HepG2 (cell line): Measurements from ENCODE around the gene PALMD. TPM values are rescaled to one million over a fixed set of nuclear protein-coding genes. Genes with fewer than 3 reads are reported as not detected.

Experiments
- DRAP1 ChIP-seq: IDR thresholded peaks from 2 replicates; pipeline ENCODE4 v1.6.1; 2016; ENCODE audit warnings: missing genetic modification reagents, missing compliant biosample characterization
- FOSL1 ChIP-seq: sonication (generic); formaldehyde crosslinking; IDR thresholded peaks from 2 replicates; pipeline ENCODE4 v1.9.0; 2021; ENCODE audit warnings: missing genetic modification reagents, borderline replicate concordance
- HOXA9 ChIP-seq: sonication (generic); formaldehyde crosslinking; IDR thresholded peaks from 2 replicates; pipeline ENCODE4 v1.8.1; 2022; ENCODE audit warnings: missing genetic modification reagents, mild to moderate bottlenecking, moderate library complexity, borderline replicate concordance
- KLF11 ChIP-seq: IDR thresholded peaks from 2 replicates; pipeline ENCODE4 v1.6.1; 2016; ENCODE audit warnings: missing compliant biosample characterization
- MNT ChIP-seq: fragments of 450-650 bp; IDR thresholded peaks from 2 replicates; pipeline ENCODE4 v1.6.1; 2016
- MTA1 ChIP-seq: sonication (generic); formaldehyde crosslinking; IDR thresholded peaks from 2 replicates; pipeline ENCODE4 v1.4.0; 2020; ENCODE audit warnings: missing genetic modification reagents, mild to moderate bottlenecking, borderline replicate concordance
- MTF2 ChIP-seq: sonication (generic); formaldehyde crosslinking; IDR thresholded peaks from 2 replicates; pipeline ENCODE4 v1.5.0; 2020; ENCODE audit warnings: missing genetic modification reagents, borderline replicate concordance
- MYC ChIP-seq: sonication (generic); formaldehyde crosslinking; IDR thresholded peaks from 2 replicates; pipeline ENCODE4 v1.9.0; 2021; ENCODE audit warnings: missing genetic modification reagents, borderline replicate concordance
- NFRKB ChIP-seq: fragments of 450-650 bp; IDR thresholded peaks from 2 replicates; pipeline ENCODE4 v1.6.1; 2017
- NR3C1 ChIP-seq: sonication (generic); formaldehyde crosslinking; IDR thresholded peaks from 2 replicates; pipeline ENCODE4 v1.4.0; 2020; ENCODE audit warnings: missing genetic modification reagents
- PAX8 ChIP-seq: sonication (generic); formaldehyde crosslinking; IDR thresholded peaks from 2 replicates; pipeline ENCODE4 v1.8.0; 2022; ENCODE audit warnings: mild to moderate bottlenecking, missing genetic modification reagents, borderline replicate concordance
- PLRG1 ChIP-seq: fragments of 450-650 bp; conservative IDR thresholded peaks from 2 replicates; pipeline ENCODE4 v1.6.1; 2016
- POLR2G ChIP-seq: fragments of 200-400 bp; formaldehyde crosslinking; IDR thresholded peaks from 2 replicates; pipeline ENCODE4 v1.6.1; 2018; ENCODE audit warnings: mild to moderate bottlenecking, low read depth, low read length, moderate library complexity
- PRDM4 ChIP-seq: sonication (generic); formaldehyde crosslinking; IDR thresholded peaks from 2 replicates; pipeline ENCODE4 v1.9.0; 2021; ENCODE audit warnings: missing genetic modification reagents, borderline replicate concordance
- REL ChIP-seq: sonication (generic); formaldehyde crosslinking; conservative IDR thresholded peaks from 2 replicates; pipeline ENCODE4 v1.8.0; 2022; ENCODE audit warnings: mild to moderate bottlenecking, missing genetic modification reagents, moderate library complexity
- RFXAP ChIP-seq: sonication (generic); formaldehyde crosslinking; IDR thresholded peaks from 2 replicates; pipeline ENCODE4 v1.4.0; 2020; ENCODE audit warnings: missing genetic modification reagents, borderline replicate concordance
- SIX4 ChIP-seq: sonication (generic); formaldehyde crosslinking; IDR thresholded peaks from 2 replicates; pipeline ENCODE4 v1.4.0; 2020; ENCODE audit warnings: missing genetic modification reagents
- SMARCC2 ChIP-seq: fragments of 450-650 bp; IDR thresholded peaks from 2 replicates; pipeline ENCODE4 v1.6.1; 2017; ENCODE audit warnings: antibody characterized with exemption, mild to moderate bottlenecking
- TAF1 ChIP-seq: sonication (generic); formaldehyde crosslinking; IDR thresholded peaks from 2 replicates; pipeline ENCODE4 v1.4.0; 2020; ENCODE audit warnings: missing genetic modification reagents
- TCF7L2 ChIP-seq: IDR thresholded peaks from 2 replicates; pipeline ENCODE4 v1.6.1; 2011; ENCODE audit warnings: mild to moderate bottlenecking, low read depth, low read length, moderate library complexity
- THYN1 ChIP-seq: sonication (generic); formaldehyde crosslinking; IDR thresholded peaks from 2 replicates; pipeline ENCODE4 v1.8.1; 2023; ENCODE audit warnings: low read depth, mild to moderate bottlenecking, moderate library complexity, missing genetic modification reagents, borderline replicate concordance
- TMF1 ChIP-seq: sonication (generic); formaldehyde crosslinking; IDR thresholded peaks from 2 replicates; pipeline ENCODE4 v1.8.1; 2022; ENCODE audit warnings: low read depth, missing genetic modification reagents
- ZFP62 ChIP-seq: sonication (generic); formaldehyde crosslinking; IDR thresholded peaks from 2 replicates; pipeline ENCODE4 v1.4.0; 2020; ENCODE audit warnings: missing genetic modification reagents
- ZNF564 ChIP-seq: sonication (generic); formaldehyde crosslinking; IDR thresholded peaks from 2 replicates; pipeline ENCODE4 v1.8.1; 2023; ENCODE audit warnings: mild to moderate bottlenecking, missing genetic modification reagents
- ZNF570 ChIP-seq: sonication (generic); formaldehyde crosslinking; IDR thresholded peaks from 2 replicates; pipeline ENCODE4 v1.4.0; 2020; ENCODE audit warnings: mild to moderate bottlenecking, missing genetic modification reagents, borderline replicate concordance
- ZNF704 ChIP-seq: sonication (generic); formaldehyde crosslinking; IDR thresholded peaks from 2 replicates; pipeline ENCODE4 v1.8.1; 2023; ENCODE audit warnings: mild to moderate bottlenecking, inconsistent platforms, moderate library complexity, missing genetic modification reagents, borderline replicate concordance
- ZNF773 ChIP-seq: sonication (generic); formaldehyde crosslinking; IDR thresholded peaks from 2 replicates; pipeline ENCODE4 v1.4.0; 2020; ENCODE audit warnings: missing genetic modification reagents, borderline replicate concordance
- ZNF883 ChIP-seq: sonication (generic); formaldehyde crosslinking; IDR thresholded peaks from 2 replicates; pipeline ENCODE4 v1.5.1; 2020; ENCODE audit warnings: mild to moderate bottlenecking, missing genetic modification reagents; ENCODE audit errors: not compliant biosample characterization
- polyA plus RNA-seq, 8 experiments: library from polyadenylated mRNA; depleted of rRNA in 3 of 8; stranded (reverse) in 7 of 8; unstranded in 1 of 8; fragments of >200 nt; fragmentation: Illumina TruSeq in 4 of 8; extraction: Trizol in 4 of 8; gene quantifications; 2 replicates each; pipeline versions ENCODE4 v1.2.1 to v1.2.3, GENCODE V29; 2011 to 2016; ENCODE audit warnings: low read depth in 4 of 8, missing spikeins in 1 of 8, mixed read lengths in 1 of 8; ENCODE audit not compliant: insufficient read depth in 1 of 8
- total RNA-seq, 5 experiments: library from RNA; depleted of rRNA; stranded (reverse); fragments of >200 nt; fragmentation: Illumina TruSeq; extraction: Trizol; gene quantifications; 2 replicates each; pipeline ENCODE4 v1.2.3, GENCODE V29; 2016; ENCODE audit warnings: low read depth in 1 of 5

PALMD gene
- total and polyA plus RNA-seq, 2 of the 13 experiments (the other 11 are each of a cell fraction or from before 2014, with no cell fraction given): 5.5 to 31.1 TPM

- TF ChIP-seq ZNF773 (no peak), NR3C1 (CRISPR knock-in tag) (no peak), TMF1 (CRISPR knock-in tag) (no peak), MTF2 (CRISPR knock-in tag) (no peak), PAX8 (CRISPR knock-in tag) (no peak), DRAP1 (CRISPR knock-in tag) (no peak), MYC (CRISPR knock-in tag) (no peak), ZNF570 (CRISPR knock-in tag) (no peak), ZNF564 (no peak), REL (CRISPR knock-in tag) (no peak), NFRKB (no peak), TAF1 (CRISPR knock-in tag) (no peak), MNT (no peak), POLR2G (no peak), SMARCC2 (no peak), KLF11 (CRISPR knock-in tag) (no peak), FOSL1 (CRISPR knock-in tag) (no peak), THYN1 (CRISPR knock-in tag) (no peak), ZNF704 (CRISPR knock-in tag) (no peak), MTA1 (CRISPR knock-in tag) (no peak), ZFP62 (CRISPR knock-in tag) (no peak), HOXA9 (CRISPR knock-in tag) (no peak), RFXAP (CRISPR knock-in tag) (no peak), PRDM4 (CRISPR knock-in tag) (no peak), PLRG1 (no peak), TCF7L2 (no peak), SIX4 (CRISPR knock-in tag) (no peak), ZNF883 (CRISPR knock-in tag) (no peak)
Observed at GRCh38 chr1:99738858-99739465, 93.0 kb downstream of the PALMD start (continued).
